Endothelial cell of umbilical vein (primary cell): ENCODE data around the gene CD82.

Experiments used
- CTCF ChIP-seq, 2 donors: IDR thresholded peaks; 1 replicate in 1 of 2; 2 replicates in 1 of 2; pipeline ENCODE4 v1.5.1; 2011; ENCODE audit warnings: low read length in 2 of 2, mild to moderate bottlenecking in 2 of 2, moderate library complexity in 2 of 2, control low read depth in 1 of 2, inconsistent platforms in 1 of 2, low read depth in 1 of 2; ENCODE audit not compliant: insufficient read depth in 1 of 2; ENCODE audit errors: extremely low read depth in 1 of 2
- EZH2 ChIP-seq: IDR thresholded peaks from 2 replicates; pipeline ENCODE4 v1.6.1; 2012; ENCODE audit warnings: borderline replicate concordance, low read depth, mild to moderate bottlenecking, moderate library complexity, low read length, inconsistent platforms; ENCODE audit not compliant: severe bottlenecking
- GATA2 ChIP-seq: IDR thresholded peaks from 2 replicates; pipeline ENCODE4 v1.7.0; 2011; ENCODE audit warnings: low read depth, mild to moderate bottlenecking, moderate library complexity, mixed read lengths, low read length; ENCODE audit not compliant: insufficient read length, insufficient read depth
- POLR2A ChIP-seq: IDR thresholded peaks from 2 replicates; pipeline ENCODE4 v1.6.1; 2012; ENCODE audit warnings: low read depth, mild to moderate bottlenecking, control low read depth, low read length
- TF ChIP-seq, protein P1 (sequence below): IDR thresholded peaks from 2 replicates; pipeline ENCODE4 v1.6.1; 2011; ENCODE audit not compliant: insufficient read depth, insufficient read length

- TF ChIP-seq, protein P1, sequence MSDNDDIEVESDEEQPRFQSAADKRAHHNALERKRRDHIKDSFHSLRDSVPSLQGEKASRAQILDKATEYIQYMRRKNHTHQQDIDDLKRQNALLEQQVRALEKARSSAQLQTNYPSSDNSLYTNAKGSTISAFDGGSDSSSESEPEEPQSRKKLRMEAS = no peak
- TF ChIP-seq POLR2A (no peak), CTCF (IDR thresholded peaks at IDR 0.05; ENCODE audit: extremely low read depth in 1 of 2, insufficient read depth in 1 of 2, low read depth in 1 of 2, low read length in 2 of 2) (no peak), GATA2 (no peak), EZH2 (no peak)
Measured at GRCh38 chr11:44596525-44597276, 31.2 kb downstream of the CD82 start.
